NCI-H2081 treated with DMSO at 0.1 percent for 48 hours (cell line): ENCODE data around the gene WHRN.

Source experiments
- DNase-seq: peaks from one replicate; lab custom pipeline; 2025; lab: John Stamatoyannopoulos, UW

WHRN gene

DNA sequence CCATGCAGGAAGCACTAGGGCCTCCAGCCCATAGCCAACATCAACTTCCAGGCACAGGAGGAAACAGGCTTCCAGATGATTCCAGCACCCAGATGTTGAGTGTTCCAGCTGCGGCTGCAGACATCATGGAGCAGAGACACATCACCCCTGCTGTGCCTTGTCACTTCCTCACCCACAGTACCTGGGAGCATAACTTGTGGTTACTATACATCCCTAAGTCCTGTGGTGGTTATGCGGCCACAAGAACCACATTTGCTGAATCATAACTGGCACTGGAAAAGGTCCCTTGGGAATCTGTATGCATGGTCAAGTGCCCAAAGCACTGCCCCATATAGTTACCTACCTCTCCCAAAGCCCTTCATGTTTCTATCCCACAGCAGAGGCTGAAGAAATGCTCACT is 56.6 kb downstream of the WHRN start:
- no peak for DNase-seq

DNA sequence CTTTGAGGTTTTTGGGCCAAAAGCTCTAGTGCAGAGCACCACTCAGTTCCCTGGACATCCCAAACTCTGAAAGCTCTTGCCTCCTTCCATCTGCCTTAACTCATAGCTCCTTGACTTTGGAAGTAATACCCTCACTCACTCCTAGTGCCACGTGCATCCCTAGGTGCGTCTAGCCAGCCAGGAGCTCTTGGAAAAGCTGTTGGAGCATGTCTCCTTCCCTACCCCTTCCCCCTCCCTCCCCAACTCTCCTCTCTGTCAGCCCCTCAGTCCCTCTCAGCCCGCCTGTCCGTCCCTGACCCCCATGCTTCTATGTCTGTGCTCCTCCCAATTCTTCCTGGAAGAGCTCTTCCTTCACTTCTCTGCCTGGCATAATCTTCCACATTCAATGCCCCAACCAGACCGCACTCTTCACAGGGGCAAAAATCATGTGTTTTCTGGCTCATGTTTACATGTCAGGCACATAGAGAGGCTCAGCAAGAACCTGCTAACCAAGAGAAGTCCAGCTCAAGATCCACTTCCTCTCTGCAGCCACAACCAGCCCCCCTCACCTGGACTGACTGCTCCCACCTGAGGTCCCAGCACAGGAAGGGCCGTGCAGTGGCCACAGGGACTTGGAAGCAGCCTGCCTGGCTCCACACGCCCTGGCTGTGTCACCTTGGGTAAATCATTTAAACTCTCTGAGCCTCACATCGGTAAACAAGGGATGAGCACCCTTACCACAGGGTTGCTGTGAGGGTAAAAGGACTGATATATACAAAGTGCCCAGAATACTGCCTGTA is 58.4 kb downstream of the WHRN start:
- no peak for DNase-seq

- no peak for DNase-seq
Observed at GRCh38 chr9:114446036-114446435, 59.2 kb downstream of the WHRN start.

DNA sequence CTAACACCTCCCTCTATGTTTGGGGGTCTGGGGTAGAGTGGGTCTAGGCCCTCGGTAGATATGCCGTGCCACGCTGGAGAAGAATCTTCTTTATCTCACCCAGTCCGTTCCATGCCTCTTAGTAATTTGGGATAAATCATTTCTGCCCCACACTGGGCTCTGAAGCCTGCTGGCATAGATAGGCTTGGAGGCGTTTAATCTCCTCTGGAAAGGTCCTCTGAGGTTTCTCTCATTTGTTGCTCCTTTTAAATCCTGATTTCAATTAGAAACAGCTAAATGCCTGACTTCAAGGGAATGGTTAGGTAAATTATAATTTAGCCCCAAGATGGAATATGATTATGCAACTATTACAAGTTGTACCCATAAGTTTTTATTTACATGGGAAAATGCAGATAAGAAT is 59.7 kb downstream of the WHRN start:
- DNase-seq, result no peak

GRCh38 chr9:114442022-114442421 is 63.3 kb downstream of the WHRN start:
- no peak for DNase-seq

- DNase-seq, result no peak
Observed at GRCh38 chr9:114437401-114437893, 67.8 kb downstream of the WHRN start.

GRCh38 chr9:114434878-114435311 is 70.4 kb downstream of the WHRN start:
- peak; percentile 13 for DNase-seq

- DNase-seq, result no peak
Observed at GRCh38 chr9:114433720-114434255, 71.5 kb downstream of the WHRN start.

- no peak for DNase-seq
Observed at GRCh38 chr9:114433086-114433485, 72.2 kb downstream of the WHRN start.

GRCh38 chr9:114432323-114433067 is 72.8 kb downstream of the WHRN start:
- no peak for DNase-seq

DNA sequence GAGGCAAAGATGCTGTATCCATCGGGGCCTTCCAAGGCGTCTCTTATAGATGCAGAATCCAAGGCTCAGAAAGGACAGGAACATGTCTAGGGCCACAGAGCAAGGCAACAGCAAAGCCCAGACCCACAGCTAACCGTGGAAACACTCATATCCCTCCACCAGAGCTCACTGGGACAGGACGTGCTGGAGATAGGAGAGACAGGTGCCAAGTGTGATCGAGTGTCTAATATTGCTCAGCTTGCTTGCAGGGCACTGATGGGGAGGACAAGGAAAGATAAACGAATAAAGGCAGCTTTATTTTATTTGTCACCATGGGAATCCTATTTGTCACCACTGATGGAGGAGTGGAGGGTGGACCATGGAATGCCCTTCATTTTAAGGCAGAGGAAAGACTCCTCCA is 73.5 kb downstream of the WHRN start:
- DNase-seq, result no peak

- no peak for DNase-seq
Observed at GRCh38 chr9:114431003-114431402, 74.3 kb downstream of the WHRN start.

- DNase-seq, result no peak
Observed at GRCh38 chr9:114430457-114430856, 74.8 kb downstream of the WHRN start.

DNA sequence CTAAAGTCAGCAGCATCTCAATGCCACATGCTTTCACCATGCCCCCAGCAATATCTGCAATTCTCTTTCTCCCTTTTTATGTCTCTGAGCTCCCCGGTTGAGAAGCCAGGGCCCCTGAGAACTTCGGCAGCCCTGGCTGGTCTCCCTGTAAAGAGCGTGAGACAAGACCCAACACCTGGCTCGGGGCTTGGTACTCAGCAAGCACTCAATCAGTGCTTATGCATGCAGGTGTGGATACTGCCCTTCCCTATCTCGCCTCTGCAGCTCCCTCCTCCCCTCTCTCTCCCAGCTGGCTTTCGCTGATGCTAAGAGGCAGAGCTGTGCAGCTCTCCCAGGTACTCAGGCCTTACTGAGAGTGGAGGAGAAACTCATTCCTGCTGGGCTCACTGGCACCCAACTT is 75.8 kb downstream of the WHRN start:
- no peak for DNase-seq

- no peak for DNase-seq
Observed at GRCh38 chr9:114428466-114428865, 76.8 kb downstream of the WHRN start.

- DNase-seq, result no peak
Observed at GRCh38 chr9:114427644-114428043, 77.6 kb downstream of the WHRN start.

GRCh38 chr9:114426046-114426948 is 79.0 kb downstream of the WHRN start:
- no peak for DNase-seq

GRCh38 chr9:114425126-114425525 is 80.1 kb downstream of the WHRN start:
- no peak for DNase-seq

DNA sequence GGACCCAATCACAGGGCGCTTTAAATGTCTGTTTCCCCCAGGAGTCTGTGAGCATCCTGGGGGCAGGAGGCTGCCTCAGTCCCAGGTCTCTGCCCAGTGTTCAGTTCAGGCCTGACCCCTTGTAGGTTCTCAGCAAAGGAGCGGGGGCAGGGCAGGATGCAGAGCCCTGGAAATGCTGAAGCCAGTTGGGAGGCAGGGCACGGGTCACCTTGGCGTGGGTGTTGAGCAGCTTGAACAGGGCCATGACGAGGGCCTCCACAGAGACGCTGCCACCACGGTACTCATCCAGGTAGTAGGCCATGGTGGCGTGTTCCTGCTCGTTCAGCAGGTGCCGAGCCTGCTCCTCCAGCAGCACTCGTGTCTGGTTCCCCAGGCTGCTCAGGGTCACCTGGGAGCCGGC is 81.1 kb downstream of the WHRN start:
- DNase-seq, result no peak

- no peak for DNase-seq
Observed at GRCh38 chr9:114423181-114423580, 82.1 kb downstream of the WHRN start.

DNA sequence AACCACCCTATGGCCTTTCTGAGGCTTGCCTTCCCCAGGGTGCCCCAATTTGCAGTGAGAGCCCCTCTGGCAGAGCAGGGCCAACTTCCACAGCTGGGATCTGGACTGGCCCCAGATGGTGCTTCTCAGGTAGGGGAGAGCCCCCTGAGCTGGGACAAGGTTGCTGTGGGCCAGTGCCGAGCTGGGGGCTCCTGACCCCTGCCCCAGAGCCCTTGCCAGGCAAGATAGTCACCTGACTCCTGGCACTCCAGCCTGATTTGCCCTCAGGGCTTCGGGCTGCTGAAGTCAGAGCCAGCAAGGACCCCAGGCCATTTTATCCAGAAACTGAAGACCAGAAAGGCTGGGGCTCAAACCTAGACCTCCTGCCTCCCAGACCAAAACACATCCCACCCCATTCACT is 84.1 kb downstream of the WHRN start:
- no peak for DNase-seq

DNA sequence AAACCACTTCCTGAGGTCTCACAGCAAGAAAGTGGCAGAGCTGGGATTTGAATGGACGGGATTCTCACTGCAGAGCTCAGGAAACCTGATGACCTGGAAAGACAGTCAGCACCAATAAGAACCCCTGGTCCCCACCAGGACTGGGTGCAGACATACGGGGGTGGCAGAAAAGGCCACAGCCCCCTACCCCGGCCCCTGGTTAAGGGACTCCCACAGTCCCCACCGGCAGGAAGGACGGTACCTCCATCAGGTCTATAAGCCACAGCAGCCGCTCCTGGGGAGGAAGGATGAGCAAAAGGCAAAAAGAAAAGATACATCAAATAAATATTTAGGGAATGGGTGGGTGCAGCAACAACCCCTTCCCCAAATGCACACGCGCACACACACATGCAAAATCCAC is 85.5 kb downstream of the WHRN start:
- no peak for DNase-seq
